Brain microvascular endothelial cell (primary cell): Measurements from ENCODE around the gene PTPN14.
"Not testable (repeated sequence)": the region's sequence is repeated elsewhere in the genome, so short reads cannot be mapped to it uniquely, and the experiment has no call there.

Source experiments
- DNase-seq: peaks from one replicate; pipeline ENCODE4 v3.0.0-alpha.2; 2020
- H3K27ac ChIP-seq: fragments of 250-450 bp; sonication (Bioruptor Pico); 2 replicates; pipeline ENCODE4 v1.5.1; 2020; ENCODE audit warnings: mild to moderate bottlenecking, moderate library complexity
- H3K27me3 ChIP-seq: fragments of 250-450 bp; sonication (Bioruptor Pico); replicated peaks from 2 replicates; pipeline ENCODE4 v1.5.1; 2020; ENCODE audit warnings: mild to moderate bottlenecking
- H3K36me3 ChIP-seq: fragments of 250-450 bp; sonication (Bioruptor Pico); replicated peaks from 2 replicates; pipeline ENCODE4 v1.5.1; 2020; ENCODE audit warnings: mild to moderate bottlenecking
- H3K4me3 ChIP-seq: 2 replicates; pipeline ENCODE4 v1.5.1; 2011; ENCODE audit warnings: low read depth, mild to moderate bottlenecking, control low read depth, low read length, moderate library complexity
- in situ Hi-C: cut with HindIII; loops from 2 replicates; pipeline ENCODE4 v1.10.0; 2017; ENCODE audit warnings: low sequenced_read_pairs, low pct_ligation_motif_present
- TF ChIP-seq, protein P1 (sequence below): IDR thresholded peaks from 2 replicates; pipeline ENCODE4 v1.5.1; 2011; ENCODE audit warnings: low read depth, mild to moderate bottlenecking, moderate library complexity, low read length, control low read depth, inconsistent platforms; ENCODE audit errors: missing control alignments

The PTPN14 gene

DNA sequence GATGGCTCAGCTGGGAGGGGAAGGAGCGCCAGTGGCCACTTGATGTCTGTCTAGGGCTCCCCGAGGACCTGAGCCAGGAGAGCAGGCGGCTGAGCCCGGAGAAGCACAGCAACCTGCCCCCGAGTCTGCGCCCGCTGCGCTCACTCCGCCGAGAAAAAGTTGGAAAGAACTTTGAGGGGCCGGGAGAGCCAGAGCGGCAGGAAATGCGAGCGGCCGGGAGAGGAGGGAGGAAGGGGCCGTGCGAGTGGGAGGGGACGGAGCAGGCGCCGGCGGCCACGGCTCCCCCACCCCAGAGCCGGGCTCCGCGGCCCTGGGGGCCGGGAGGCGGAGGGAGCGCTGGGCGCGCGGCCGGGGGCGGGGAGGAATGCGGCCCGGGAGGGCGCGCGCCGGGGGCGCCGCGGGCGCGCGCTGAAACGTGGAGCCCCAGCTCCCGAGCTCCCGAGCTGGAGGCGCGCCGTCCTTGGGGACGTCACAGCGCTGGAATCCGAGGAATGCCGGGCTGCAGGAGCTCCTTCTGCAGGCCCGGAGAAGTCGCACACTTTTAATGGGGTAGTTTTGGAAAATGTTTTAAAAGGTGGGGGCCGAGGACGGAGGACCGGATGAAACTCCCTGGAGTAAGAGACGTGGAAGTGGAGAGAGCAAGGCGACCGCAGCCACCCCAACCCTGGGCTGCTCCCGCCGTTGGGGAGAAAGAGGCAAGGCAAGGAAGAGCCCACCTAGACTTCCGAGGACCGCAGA is at the start of gene PTPN14:
Gene PTPN14, minus strand, starts transcription at position 167 of the 738 bp plus-strand sequence. CDS start 86,799 bp downstream, outside the sequence.
- no peaks in the 10 kb centered on the region for H3K27me3 ChIP-seq
- TF ChIP-seq, protein P1, sequence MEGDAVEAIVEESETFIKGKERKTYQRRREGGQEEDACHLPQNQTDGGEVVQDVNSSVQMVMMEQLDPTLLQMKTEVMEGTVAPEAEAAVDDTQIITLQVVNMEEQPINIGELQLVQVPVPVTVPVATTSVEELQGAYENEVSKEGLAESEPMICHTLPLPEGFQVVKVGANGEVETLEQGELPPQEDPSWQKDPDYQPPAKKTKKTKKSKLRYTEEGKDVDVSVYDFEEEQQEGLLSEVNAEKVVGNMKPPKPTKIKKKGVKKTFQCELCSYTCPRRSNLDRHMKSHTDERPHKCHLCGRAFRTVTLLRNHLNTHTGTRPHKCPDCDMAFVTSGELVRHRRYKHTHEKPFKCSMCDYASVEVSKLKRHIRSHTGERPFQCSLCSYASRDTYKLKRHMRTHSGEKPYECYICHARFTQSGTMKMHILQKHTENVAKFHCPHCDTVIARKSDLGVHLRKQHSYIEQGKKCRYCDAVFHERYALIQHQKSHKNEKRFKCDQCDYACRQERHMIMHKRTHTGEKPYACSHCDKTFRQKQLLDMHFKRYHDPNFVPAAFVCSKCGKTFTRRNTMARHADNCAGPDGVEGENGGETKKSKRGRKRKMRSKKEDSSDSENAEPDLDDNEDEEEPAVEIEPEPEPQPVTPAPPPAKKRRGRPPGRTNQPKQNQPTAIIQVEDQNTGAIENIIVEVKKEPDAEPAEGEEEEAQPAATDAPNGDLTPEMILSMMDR = peak; percentile 62
- H3K4me3 ChIP-seq = peak within 1 kb of the TSS; percentile 91
- in situ Hi-C loops = no loop called here
- peaks cover 3% of the 10 kb centered on the region for H3K36me3 ChIP-seq
- H3K27ac ChIP-seq = peak within 1 kb of the TSS; percentile 91
- peak; percentile 91 for DNase-seq

DNA sequence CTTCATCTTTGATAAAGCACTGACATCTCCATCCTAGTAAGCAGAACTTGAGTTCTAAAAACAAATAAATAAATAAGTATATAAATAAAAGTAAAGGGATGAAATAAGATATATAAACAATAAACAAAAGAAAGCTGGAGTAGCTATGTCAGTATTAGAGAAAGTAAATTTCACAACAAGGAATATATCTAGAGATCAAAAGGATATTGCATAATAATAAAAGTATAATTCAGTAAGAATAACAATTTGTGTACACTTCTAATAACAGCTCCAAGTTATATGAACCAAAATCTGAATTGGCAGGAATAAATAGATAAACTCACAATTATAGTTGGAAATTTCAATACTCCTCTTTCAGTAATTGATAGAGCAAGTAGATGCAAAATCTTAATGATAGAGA is 41.8 kb upstream of the PTPN14 start:
- Histone ChIP-seq H3K27me3 (no peaks in the 10 kb centered on the region), H3K27ac (no peak overlapping the region), H3K36me3 (no peaks in the 10 kb centered on the region), H3K4me3 (no peak overlapping the region)
- DNase-seq = no peak
- in situ Hi-C loops = no loop called here
- TF ChIP-seq, protein P1 = no peak

DNA sequence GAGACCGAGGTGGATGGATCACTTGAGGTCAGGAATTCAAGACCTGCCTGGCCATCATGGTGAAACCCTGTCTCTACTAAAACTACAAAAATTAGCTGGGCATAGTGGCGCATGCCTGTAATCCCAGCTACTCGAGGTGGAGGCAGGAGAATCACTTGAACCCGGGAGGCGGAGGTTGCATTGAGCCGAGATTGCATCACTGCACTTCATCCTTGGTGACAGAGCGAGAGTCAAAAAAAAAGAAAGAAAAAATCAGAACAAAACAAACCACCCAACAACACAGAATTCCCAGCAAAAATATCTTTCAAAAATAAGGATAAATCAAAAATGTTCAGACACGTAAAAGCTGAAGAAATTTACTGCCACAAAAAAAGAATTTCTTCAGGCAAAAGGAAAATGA is 40.5 kb upstream of the PTPN14 start:
- in situ Hi-C loops, H3K27ac ChIP-seq, H3K36me3 ChIP-seq, H3K27me3 ChIP-seq, H3K4me3 ChIP-seq, DNase-seq: not testable (repeated sequence)

DNA sequence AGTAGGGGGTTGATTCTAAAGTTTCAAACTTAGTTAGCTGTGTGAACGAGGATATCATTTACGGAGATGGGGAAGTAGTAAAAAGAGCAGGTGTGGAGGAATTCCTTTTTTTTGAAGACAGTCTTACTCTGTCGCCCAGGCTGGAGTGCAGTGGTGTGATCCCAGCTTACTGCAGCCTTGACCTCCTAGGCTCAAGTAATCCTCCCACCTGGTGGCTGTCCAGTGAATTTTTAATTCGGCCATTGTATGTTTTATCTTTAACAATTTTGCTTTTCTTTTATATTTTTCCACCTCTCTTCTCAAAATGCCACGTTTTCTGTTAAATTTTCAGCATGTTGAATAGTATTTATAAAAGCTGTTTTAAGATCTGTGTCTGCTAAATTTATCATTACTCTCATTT is 39.3 kb upstream of the PTPN14 start:
- no peak overlapping the region for H3K27ac ChIP-seq
- no peaks in the 10 kb centered on the region for H3K27me3 ChIP-seq
- H3K36me3 ChIP-seq = no peaks in the 10 kb centered on the region
- H3K4me3 ChIP-seq = no peak overlapping the region
- no peak for DNase-seq
- in situ Hi-C loops = no loop called here
- TF ChIP-seq, protein P1 = peak; percentile 38

DNA sequence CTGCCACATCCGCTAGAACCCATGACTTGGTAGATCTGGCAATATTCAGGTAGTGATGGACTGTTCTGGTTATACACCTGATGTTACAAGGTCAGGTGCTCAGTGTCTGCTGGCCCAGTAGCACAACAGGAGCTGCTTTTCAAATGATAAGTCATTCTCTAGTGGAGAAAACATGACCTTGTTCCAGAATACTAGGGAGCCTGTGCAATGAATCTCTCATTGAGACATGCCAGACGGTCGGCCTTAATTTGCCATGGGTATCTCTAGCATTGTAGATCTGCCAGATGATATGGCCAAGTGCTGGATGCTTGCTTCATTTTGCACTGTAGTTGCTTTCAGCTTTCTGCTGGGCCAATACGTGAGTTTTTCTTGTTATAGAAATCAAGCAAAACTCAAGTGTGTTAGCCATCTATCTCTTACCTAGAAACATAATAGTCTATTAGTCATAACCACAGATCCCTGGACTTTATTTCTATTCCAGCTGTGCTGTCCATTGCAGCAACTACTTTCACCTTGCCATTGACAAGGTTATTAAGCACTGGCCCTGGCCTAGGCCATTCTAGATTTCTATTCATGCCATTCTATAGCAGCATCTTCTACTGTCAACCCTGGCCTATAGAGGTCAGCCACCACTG is 37.7 kb upstream of the PTPN14 start:
- H3K4me3 ChIP-seq = no peak overlapping the region
- H3K27ac ChIP-seq = no peak overlapping the region
- TF ChIP-seq, protein P1 = no peak
- H3K36me3 ChIP-seq = no peaks in the 10 kb centered on the region
- no peak for DNase-seq
- in situ Hi-C loops = loop anchor here (10.0 kb wide), 1 partner anchor 224 kb away; no protein-coding TSS in a partner anchor
- no peaks in the 10 kb centered on the region for H3K27me3 ChIP-seq

DNA sequence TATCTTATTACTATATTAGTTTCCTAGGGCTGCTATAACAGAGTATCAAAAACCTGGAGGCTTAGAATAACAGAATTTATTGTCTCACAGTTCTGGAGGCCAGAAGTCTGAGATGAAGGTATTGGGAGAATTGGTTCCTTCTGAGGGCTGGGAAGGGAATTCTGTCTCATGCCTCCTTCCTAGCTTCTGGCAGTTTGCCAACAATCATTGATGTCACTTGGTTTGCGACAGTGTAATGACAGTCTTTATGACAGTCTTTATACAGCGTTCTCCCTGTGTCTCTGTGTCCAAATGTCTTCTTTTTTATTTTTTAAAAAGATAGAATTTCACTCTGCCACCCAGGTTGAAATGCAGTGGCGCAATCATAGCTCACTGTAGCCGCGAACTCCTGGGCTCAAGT is 35.8 kb upstream of the PTPN14 start:
- Histone ChIP-seq H3K4me3 (no peak overlapping the region), H3K36me3 (no peaks in the 10 kb centered on the region), H3K27ac (no peak overlapping the region), H3K27me3 (no peaks in the 10 kb centered on the region)
- DNase-seq = no peak
- in situ Hi-C loops = loop anchor here (10.0 kb wide), 1 partner anchor 222 kb away; no protein-coding TSS in a partner anchor
- TF ChIP-seq, protein P1 = no peak
